Ureter (tissue), 1 donor: ENCODE measurements around the gene PIH1D2. TPM values are rescaled to one million over a fixed set of nuclear protein-coding genes. Genes with fewer than 3 reads are reported as not detected.
"Not testable (repeated sequence)": the region's sequence is repeated elsewhere in the genome, so short reads cannot be mapped to it uniquely, and the experiment has no call there.

Source experiments
- DNase-seq: peaks from one replicate; pipeline ENCODE4 v3.0.0-alpha.2; 2020; ENCODE audit warnings: low spot score
- total RNA-seq: library from RNA; stranded (reverse); gene quantifications from one replicate; pipeline ENCODE4 v1.2.4, GENCODE V29; 2023
- donor health status: DM: yes; HTN: yes; CAD: no.

PIH1D2 gene
- total RNA-seq, 1 donor from 2014 or later, result 3.4 TPM

DNA sequence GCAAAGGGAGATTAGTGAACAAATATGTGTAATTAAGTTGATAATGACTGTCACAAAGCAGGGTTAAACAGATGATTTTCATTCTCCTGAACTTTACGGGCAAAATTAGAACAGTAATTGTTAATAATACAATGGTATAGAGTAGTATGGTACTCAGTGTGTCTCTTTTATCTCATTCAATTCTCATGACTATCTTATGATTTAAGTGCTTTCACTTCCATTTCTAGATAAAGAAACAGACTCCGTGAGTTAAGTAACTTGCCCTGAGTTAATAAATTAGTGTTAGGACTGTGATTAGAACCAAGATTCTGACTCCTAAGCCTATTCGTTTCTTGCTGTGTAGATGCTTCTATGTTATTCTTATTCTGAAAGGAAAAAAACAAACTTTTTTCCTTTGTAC is 22.0 kb downstream of the PIH1D2 start:
- no peak for DNase-seq

DNA sequence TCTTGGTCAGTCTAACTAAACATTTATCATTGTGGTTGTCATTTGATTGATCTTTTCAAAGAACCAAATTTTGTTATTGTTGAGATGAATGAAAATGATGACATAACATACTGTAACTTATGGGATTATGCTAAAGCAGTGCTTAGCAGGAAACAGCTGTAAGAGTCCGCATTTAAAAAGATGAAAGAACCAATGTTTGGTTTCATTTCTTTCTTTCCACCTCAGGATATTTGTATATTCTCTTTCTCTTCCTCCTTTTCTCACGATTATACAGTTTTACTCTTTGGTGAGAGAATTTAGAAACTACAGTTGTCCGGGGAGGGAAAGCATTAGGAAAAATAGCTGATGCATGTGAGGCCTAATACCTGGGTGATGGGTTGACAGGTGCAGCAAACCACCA is 23.1 kb downstream of the PIH1D2 start:
- no peak for DNase-seq

GRCh38 chr11:112049777-112050176 is 24.0 kb downstream of the PIH1D2 start:
- DNase-seq, result no peak

GRCh38 chr11:112048256-112048655 is 25.6 kb downstream of the PIH1D2 start:
- not testable (repeated sequence) for DNase-seq

GRCh38 chr11:112046647-112047046 is 27.2 kb downstream of the PIH1D2 start:
- DNase-seq, result not testable (repeated sequence)

GRCh38 chr11:112044961-112045360 is 28.9 kb downstream of the PIH1D2 start:
- DNase-seq, result no peak

DNA sequence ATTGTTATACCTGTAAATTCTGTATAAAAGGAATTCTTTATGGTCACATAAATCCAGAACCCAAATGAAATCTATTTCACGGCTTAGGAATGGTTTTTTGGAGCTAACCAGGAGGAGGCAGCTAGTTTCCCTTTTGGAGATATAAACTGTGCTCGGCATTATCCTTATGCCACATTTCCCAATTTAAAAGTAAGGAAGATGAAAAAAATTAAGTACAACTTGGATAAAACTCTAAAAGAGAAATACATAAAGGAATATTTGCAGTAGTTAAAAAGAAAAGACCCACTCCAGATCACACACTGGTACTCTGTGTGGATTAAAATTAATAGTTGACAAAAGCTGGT is 30.9 kb downstream of the PIH1D2 start:
- no peak for DNase-seq

DNA sequence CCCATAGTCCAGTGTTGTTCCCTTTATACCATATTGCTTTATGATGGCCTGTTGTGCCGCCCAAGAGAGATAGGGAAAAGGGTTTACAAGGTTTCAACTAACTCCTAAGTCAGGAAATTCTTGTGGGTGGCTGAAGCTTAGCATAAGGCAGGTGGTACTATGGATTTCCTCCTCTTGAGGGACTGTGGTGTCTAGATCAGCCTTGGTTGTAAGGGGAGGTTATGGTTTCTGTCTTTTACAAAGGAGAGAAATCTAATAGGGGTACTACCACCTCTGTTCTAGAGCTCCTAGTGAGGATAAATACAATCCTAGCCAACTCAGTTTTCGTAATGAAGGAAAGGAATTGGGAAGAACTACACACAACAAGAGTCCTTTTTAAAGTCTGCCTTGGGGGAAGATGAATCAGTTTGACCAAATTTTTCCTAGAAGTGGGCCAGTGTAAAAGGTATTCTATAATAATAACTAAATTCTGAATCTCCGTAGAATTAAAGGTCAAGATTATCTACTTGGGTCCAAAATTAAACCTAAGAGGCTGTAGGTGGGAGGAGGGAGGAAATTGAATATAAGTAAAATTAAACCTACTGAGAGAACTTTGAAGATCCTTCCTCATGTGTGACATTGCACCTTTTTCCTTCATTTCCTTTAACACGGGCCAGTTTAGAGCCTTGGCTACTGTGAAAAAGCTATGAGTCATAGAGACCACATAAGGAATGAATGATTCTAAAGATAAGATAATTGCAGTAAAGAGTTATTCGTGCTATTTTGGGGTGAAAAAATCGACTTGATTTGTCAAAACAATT is 31.5 kb downstream of the PIH1D2 start:
- no peak for DNase-seq

GRCh38 chr11:112037527-112037926 is 36.3 kb downstream of the PIH1D2 start:
- DNase-seq, result no peak

DNA sequence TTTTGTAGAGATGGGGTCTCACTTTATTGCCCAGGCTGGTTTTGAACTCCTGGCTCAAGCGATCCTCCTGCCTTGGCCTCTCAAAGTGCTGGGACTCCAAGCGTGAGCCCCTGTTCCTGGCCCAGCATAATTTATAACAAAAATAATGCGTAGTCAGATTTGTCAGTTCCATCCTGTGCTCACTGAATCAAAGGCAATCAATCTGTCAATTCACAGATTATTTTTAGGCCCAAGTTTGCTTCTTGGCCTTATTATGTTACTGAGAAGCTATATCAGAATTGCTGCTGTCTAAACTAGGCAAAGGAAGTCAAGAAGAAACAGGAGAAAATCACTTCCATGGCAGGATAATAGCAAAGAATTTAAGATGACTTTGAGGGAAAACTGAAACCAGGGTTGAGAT is 39.9 kb downstream of the PIH1D2 start:
- no peak for DNase-seq

DNA sequence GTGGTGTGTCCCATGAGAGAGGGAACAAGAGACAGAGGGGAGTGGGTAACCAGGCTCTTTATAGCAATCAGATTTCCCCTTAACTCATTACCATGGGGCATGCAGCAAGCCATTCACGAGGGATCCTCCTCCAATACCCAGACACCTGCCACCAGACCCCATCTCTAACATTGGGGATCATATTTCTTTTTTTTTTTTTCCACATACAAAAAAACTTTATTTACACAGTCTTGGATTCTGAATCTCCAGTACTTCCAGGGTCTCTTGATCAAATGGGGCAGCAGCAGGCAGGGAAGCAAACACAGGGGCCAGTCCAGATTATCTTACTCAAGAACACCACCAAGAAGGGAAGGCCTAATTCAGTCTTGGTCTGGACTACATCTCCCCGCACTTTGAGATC is 44.4 kb downstream of the PIH1D2 start:
- no peak for DNase-seq

GRCh38 chr11:112026784-112027410 is 46.9 kb downstream of the PIH1D2 start:
- not testable (repeated sequence) for DNase-seq

DNA sequence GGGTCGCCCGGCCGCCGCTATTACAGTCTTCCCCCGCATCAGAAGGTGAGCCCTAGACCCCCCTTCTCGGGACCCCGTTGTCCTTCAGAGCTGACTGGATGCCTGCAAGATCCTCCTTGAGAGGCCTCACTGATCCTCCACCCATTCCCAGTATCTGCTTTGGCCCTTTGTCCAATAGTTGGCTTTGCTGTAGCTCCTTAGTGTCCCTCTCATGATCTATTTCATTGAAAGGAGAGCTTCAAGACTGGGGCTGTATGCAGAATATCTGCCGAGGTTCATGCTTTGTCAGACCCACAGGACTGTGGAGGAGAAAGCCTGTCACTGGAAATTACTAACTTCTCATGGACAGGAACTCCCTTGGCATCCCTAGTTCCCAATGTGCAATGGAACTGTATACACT is 48.1 kb downstream of the PIH1D2 start:
- no peak for DNase-seq

- peak; percentile 89 for DNase-seq
Observed at GRCh38 chr11:112024773-112025678, 48.8 kb downstream of the PIH1D2 start, which contains the start of gene DLAT. DLAT (plus strand) TSS chr11:112025408; CDS start chr11:112025473, 65 bp downstream.

GRCh38 chr11:112024178-112024772 is 49.5 kb downstream of the PIH1D2 start:
- DNase-seq, result no peak

- DNase-seq, result no peak
Observed at GRCh38 chr11:112023104-112023503, 50.7 kb downstream of the PIH1D2 start.

DNA sequence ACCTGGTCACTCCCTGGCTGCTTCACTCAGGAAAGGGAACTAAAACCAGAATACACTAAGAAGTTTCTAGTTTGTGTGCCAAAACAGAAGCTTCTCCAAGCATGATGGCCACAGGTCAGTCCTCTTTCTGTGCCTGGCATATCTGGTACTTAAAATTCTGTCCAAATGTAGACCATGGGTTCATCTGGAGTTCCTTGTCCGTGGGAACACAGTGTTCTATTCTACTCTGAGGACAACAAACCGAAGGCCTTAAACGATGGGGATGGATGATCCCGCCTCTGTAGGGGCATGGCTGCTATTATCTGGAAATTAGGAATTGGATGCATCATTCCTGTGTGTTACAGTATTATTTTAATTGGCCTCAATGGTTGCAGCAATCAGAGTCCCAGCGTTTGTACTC is 54.8 kb downstream of the PIH1D2 start:
- no peak for DNase-seq

Other genes starting within 250 kb of the PIH1D2 start
- gene ALG9, start 202.4 kb downstream of the PIH1D2 start, total RNA-seq, result 33.5 TPM
- 3.8 TPM for gene FDXACB1, start 194.9 kb downstream of the PIH1D2 start, total RNA-seq
- 50.9 TPM for gene CFAP68, start 194.5 kb downstream of the PIH1D2 start, total RNA-seq
- gene CRYAB, start 162.2 kb downstream of the PIH1D2 start, total RNA-seq, result 106 TPM
- gene HSPB2, start 161.3 kb downstream of the PIH1D2 start, total RNA-seq, result 0.83 TPM
- gene C11orf52, start 155.1 kb downstream of the PIH1D2 start, total RNA-seq, result 8.5 TPM
- gene DIXDC1, start 136.7 kb downstream of the PIH1D2 start, total RNA-seq, result 24.7 TPM
- 35.6 TPM for gene DLAT, start 48.6 kb downstream of the PIH1D2 start, total RNA-seq
- gene NKAPD1, start 282 bp upstream of the PIH1D2 start, total RNA-seq, result 16.4 TPM
- gene TIMM8B, start 12.7 kb upstream of the PIH1D2 start, total RNA-seq, result 54.8 TPM
- 113 TPM for gene SDHD, start 12.9 kb upstream of the PIH1D2 start, total RNA-seq
- gene IL18, start 90.1 kb upstream of the PIH1D2 start, total RNA-seq, result 20.0 TPM
- gene TEX12, start 93.4 kb upstream of the PIH1D2 start, total RNA-seq, result 0.68 TPM
- gene BCO2, start 101.5 kb upstream of the PIH1D2 start, total RNA-seq, result 8.7 TPM
- gene PTS, start 152.4 kb upstream of the PIH1D2 start, total RNA-seq, result 44.5 TPM
- not detected for gene PLET1, start 186.8 kb upstream of the PIH1D2 start, total RNA-seq